HG03457 (cell line): ENCODE results near the gene IFFO2.

ENCODE experiments used
- ATAC-seq: cut with Tn5 transposase; IDR thresholded peaks from one replicate; pipeline ENCODE4 v1.9.1; 2021; ENCODE audit warnings: moderate number of reproducible peaks; ENCODE audit not compliant: unreplicated experiment

Gene IFFO2

GRCh38 chr1:18956193-18957135 lies at the start of gene IFFO2:
TSS of gene IFFO2 (minus strand) at chr1:18956676. CDS start at chr1:18956332, 344 bp downstream.
- ATAC-seq, result peak; percentile 42

- ATAC-seq, result no peak
Measured at GRCh38 chr1:19006000-19006399, 49.5 kb upstream of the IFFO2 start.

GRCh38 chr1:19003371-19004290 lies 47.2 kb upstream of the IFFO2 start:
- no peak for ATAC-seq

- ATAC-seq, result no peak
Measured at GRCh38 chr1:19000065-19000464, 43.6 kb upstream of the IFFO2 start.

GRCh38 chr1:18999359-18999758 lies 42.9 kb upstream of the IFFO2 start:
- ATAC-seq, result no peak

- ATAC-seq, result no peak
Measured at GRCh38 chr1:18998016-18998724, 41.7 kb upstream of the IFFO2 start.

- ATAC-seq, result no peak
Measured at GRCh38 chr1:18997508-18997907, 41.0 kb upstream of the IFFO2 start.

GRCh38 chr1:18996548-18997177 lies 40.2 kb upstream of the IFFO2 start:
- ATAC-seq, result no peak

- no peak for ATAC-seq
Measured at GRCh38 chr1:18994381-18994780, 37.9 kb upstream of the IFFO2 start.

GRCh38 chr1:18992646-18993045 lies 36.2 kb upstream of the IFFO2 start:
- no peak for ATAC-seq

GRCh38 chr1:18991585-18991984 lies 35.1 kb upstream of the IFFO2 start:
- no peak for ATAC-seq

GRCh38 chr1:18989896-18990295 lies 33.4 kb upstream of the IFFO2 start:
- ATAC-seq, result no peak

- no peak for ATAC-seq
Measured at GRCh38 chr1:18989176-18989799, 32.8 kb upstream of the IFFO2 start.

- no peak for ATAC-seq
Measured at GRCh38 chr1:18981242-18981641, 24.8 kb upstream of the IFFO2 start.

- ATAC-seq, result no peak
Measured at GRCh38 chr1:18978706-18979105, 22.2 kb upstream of the IFFO2 start.

- ATAC-seq, result no peak
Measured at GRCh38 chr1:18977428-18977827, 21.0 kb upstream of the IFFO2 start.

- ATAC-seq, result no peak
Measured at GRCh38 chr1:18976096-18976495, 19.6 kb upstream of the IFFO2 start.

- ATAC-seq, result no peak
Measured at GRCh38 chr1:18974606-18975005, 18.1 kb upstream of the IFFO2 start.

GRCh38 chr1:18974005-18974404 lies 17.5 kb upstream of the IFFO2 start:
- ATAC-seq, result no peak

GRCh38 chr1:18973446-18973955 lies 17.0 kb upstream of the IFFO2 start:
- no peak for ATAC-seq
